Measurements from ENCODE around the gene PRKRA.
"Not testable (repeated sequence)": the region's sequence is repeated elsewhere in the genome, so short reads cannot be mapped to it uniquely, and the experiment has no call there.

The PRKRA gene

DNA sequence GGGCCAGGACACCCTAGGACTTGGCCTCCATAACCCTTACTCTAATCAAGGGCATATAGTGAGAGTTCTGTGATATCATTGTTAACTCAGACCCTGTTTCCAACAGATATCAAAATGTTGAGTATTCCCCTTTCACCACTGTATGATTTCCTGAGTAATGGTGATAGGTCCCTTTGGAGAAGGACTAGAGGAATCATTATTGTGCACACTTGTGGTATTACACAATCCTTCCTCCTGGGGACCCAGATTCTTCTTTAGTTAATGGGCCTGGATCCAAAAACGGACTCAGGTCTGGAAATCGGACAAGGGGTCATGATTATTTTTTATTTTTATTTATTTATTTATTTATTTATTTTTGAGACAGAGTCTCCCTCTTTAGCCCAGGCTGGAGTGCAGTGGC lies 23.5 kb downstream of the PRKRA start:
- DNase-seq (ENCODE audit: low read depth): no peak
- TF ChIP-seq, protein P1, sequence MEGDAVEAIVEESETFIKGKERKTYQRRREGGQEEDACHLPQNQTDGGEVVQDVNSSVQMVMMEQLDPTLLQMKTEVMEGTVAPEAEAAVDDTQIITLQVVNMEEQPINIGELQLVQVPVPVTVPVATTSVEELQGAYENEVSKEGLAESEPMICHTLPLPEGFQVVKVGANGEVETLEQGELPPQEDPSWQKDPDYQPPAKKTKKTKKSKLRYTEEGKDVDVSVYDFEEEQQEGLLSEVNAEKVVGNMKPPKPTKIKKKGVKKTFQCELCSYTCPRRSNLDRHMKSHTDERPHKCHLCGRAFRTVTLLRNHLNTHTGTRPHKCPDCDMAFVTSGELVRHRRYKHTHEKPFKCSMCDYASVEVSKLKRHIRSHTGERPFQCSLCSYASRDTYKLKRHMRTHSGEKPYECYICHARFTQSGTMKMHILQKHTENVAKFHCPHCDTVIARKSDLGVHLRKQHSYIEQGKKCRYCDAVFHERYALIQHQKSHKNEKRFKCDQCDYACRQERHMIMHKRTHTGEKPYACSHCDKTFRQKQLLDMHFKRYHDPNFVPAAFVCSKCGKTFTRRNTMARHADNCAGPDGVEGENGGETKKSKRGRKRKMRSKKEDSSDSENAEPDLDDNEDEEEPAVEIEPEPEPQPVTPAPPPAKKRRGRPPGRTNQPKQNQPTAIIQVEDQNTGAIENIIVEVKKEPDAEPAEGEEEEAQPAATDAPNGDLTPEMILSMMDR (IDR thresholded peaks at IDR 0.05; ENCODE audit: control insufficient read depth, extremely low read depth, insufficient read depth): no peak
- H3K4me3 ChIP-seq (ENCODE audit: low read depth, low read length): no peak overlapping the region

DNA sequence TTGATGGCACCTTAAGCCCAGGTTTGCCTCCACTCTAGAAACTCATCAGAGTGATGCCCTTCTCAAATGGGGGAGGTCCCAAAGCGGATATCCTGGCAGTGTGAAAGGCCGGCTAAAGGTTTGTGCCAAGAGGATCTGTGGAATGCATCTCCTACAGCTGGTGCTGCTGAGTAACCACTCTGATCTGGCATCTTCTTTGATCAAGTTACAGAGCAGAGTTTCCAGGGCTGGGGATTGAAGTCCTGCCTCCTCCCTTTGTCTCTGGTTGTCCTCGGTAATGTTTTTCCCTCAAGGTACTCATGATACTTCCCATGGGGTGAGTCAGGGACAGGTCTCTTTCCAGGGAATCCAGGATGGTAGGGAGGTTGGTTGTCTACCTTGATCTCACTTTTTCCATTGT lies 24.6 kb downstream of the PRKRA start:
- no peak for DNase-seq (ENCODE audit: low read depth)
- no peak overlapping the region for H3K4me3 ChIP-seq (ENCODE audit: low read depth, low read length)
- TF ChIP-seq, protein P1 (IDR thresholded peaks at IDR 0.05; ENCODE audit: control insufficient read depth, extremely low read depth, insufficient read depth): no peak

DNA sequence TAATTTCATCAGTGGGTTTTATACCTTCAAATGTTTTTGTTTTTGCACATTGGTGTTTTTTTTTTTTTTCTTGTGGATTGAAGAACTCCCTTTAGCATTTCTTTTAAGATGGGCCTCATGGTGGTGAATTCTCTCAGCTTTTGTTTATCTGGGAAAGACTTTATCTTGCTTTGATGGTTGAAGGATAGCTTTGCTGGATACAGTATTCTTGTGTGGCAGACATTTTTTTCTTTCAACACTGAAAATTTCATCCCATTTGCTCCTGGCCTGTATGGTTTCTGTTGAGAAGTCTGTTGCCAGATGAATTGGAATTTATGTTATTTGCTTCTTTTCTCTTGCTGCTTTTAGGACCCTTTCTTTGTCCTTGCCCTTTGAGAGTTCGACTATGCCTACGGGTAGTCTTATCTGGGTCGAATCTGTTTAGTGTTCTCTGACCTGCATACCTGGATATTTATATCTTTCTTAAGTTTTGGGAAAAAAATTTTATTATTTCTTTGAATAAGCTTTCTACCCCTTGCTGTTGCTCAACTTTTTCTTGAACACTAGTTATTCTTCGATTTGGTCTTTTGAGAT lies 25.6 kb downstream of the PRKRA start:
- no peak for DNase-seq (ENCODE audit: low read depth)
- H3K4me3 ChIP-seq (ENCODE audit: low read depth, low read length): no peak overlapping the region
- TF ChIP-seq, protein P1 (IDR thresholded peaks at IDR 0.05; ENCODE audit: control insufficient read depth, extremely low read depth, insufficient read depth): no peak

DNA sequence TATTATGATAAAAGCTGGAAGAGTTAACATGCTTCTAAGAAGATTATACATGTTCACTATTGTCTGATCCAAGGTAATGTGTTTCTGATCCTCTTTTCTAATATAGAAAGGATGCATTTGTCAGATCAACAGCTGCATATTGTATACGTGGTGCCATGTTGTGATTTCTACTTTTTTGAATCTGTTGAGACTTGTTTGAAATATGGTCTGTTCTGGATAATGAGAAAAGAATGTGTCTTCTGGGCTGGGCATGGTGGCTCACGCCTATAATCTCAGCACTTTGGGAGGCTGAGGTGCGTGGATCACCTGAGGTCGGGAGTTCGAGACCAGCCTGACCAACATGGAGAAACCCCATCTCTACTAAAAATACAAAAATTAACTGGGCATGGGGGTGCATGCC lies 27.2 kb downstream of the PRKRA start:
- H3K4me3 ChIP-seq (ENCODE audit: low read depth, low read length); DNase-seq (ENCODE audit: low read depth): not testable (repeated sequence)

DNA sequence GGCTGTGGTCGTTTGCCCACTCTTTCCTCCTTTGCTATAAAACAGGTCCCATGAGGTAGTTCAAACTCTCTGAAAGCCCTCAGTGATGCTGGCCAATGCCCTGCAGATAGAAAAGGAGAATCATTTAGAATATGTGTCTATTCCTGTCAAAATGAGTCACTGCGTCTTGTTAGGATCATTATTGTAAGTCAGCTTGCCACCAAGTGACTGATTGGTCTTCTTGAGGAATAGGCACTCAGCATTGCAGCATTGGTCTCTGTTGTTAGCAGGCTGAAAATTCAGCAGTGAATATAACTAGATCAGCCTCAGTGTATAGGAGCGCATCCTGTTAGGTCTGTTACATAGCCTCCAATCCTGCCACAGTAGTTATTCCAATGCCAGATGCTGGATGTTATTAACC lies 28.9 kb downstream of the PRKRA start:
- no peak overlapping the region for H3K4me3 ChIP-seq (ENCODE audit: low read depth, low read length)
- no peak for DNase-seq (ENCODE audit: low read depth)
- TF ChIP-seq, protein P1 (IDR thresholded peaks at IDR 0.05; ENCODE audit: control insufficient read depth, extremely low read depth, insufficient read depth): no peak

DNA sequence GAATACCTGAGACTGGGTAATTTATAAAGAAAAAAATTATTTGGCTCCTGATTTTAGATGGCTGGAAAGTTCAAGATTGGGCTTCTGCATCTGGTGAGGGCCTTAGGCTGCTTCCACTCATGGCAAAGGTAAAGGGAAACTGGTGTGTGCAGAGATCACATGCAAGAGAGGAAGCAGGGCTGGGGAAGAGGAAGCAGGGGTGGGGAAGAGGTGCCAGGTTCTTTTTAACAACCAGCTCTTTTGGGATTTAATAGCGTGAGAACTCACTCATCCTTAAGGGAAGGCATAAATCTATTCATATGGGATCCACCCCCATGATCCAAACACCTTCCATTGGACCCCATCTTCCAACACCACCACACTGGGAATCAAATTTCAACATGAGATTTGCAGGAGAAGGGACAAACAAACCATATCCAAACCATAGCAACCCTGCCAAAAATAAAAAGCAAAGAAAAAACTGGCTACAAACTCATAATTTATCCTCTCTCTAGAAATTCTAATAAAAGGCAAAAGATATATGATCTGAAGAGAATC lies 30.4 kb downstream of the PRKRA start:
- TF ChIP-seq, protein P1 (IDR thresholded peaks at IDR 0.05; ENCODE audit: control insufficient read depth, extremely low read depth, insufficient read depth): no peak
- no peak for DNase-seq (ENCODE audit: low read depth)
- H3K4me3 ChIP-seq (ENCODE audit: low read depth, low read length): no peak overlapping the region

DNA sequence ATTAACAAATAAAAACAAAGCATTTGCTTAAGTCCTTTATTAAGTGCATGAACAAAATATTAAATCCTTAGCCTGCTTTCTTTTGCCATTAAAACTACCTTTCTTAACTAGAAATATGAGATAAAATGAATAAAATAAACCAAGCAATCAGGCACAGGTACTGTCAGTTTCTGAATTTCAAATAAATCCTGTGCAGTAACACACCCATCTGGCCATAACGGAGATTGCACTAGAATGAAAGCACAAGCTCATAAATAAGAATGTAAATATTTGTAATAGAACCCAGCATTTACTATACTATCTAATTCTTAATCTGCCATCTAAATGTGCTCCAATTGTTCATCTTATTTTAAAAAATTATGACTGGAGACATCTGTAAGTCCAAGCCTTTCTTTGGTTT lies 31.9 kb downstream of the PRKRA start:
- H3K4me3 ChIP-seq (ENCODE audit: low read depth, low read length): no peak overlapping the region
- peak; percentile 52 for DNase-seq (ENCODE audit: low read depth)
- TF ChIP-seq, protein P1 (IDR thresholded peaks at IDR 0.05; ENCODE audit: control insufficient read depth, extremely low read depth, insufficient read depth): peak; percentile 56

Measured in LNCaP clone FGC (cell line).